Measurements from ENCODE around the gene SCAI.
"Not testable (repeated sequence)": the region's sequence is repeated elsewhere in the genome, so short reads cannot be mapped to it uniquely, and the experiment has no call there.

SCAI gene

GRCh38 chr9:125106285-125106893 is 36.9 kb downstream of the SCAI start:
- DNase-seq (ENCODE audit: low read depth, low spot score) = no peak

GRCh38 chr9:125103770-125104460 is 39.4 kb downstream of the SCAI start:
- no peak for DNase-seq (ENCODE audit: low read depth, low spot score)

- no peak for DNase-seq (ENCODE audit: low read depth, low spot score)
Measured at GRCh38 chr9:125103021-125103420, 40.3 kb downstream of the SCAI start.

GRCh38 chr9:125100822-125101221 is 42.5 kb downstream of the SCAI start:
- DNase-seq (ENCODE audit: low read depth, low spot score) = no peak

GRCh38 chr9:125099816-125100215 is 43.5 kb downstream of the SCAI start:
- DNase-seq (ENCODE audit: low read depth, low spot score) = no peak

GRCh38 chr9:125095821-125096443 is 47.4 kb downstream of the SCAI start:
- DNase-seq (ENCODE audit: low read depth, low spot score) = no peak

GRCh38 chr9:125091121-125091520 is 52.2 kb downstream of the SCAI start:
- no peak for DNase-seq (ENCODE audit: low read depth, low spot score)

GRCh38 chr9:125089331-125089730 is 54.0 kb downstream of the SCAI start:
- no peak for DNase-seq (ENCODE audit: low read depth, low spot score)

- DNase-seq (ENCODE audit: low read depth, low spot score) = no peak
Measured at GRCh38 chr9:125088752-125089151, 54.6 kb downstream of the SCAI start.

- DNase-seq (ENCODE audit: low read depth, low spot score) = no peak
Measured at GRCh38 chr9:125085703-125086477, 57.4 kb downstream of the SCAI start.

GRCh38 chr9:125082197-125082596 is 61.1 kb downstream of the SCAI start:
- DNase-seq (ENCODE audit: low read depth, low spot score) = not testable (repeated sequence)

- DNase-seq (ENCODE audit: low read depth, low spot score) = not testable (repeated sequence)
Measured at GRCh38 chr9:125080797-125081196, 62.5 kb downstream of the SCAI start.

- DNase-seq (ENCODE audit: low read depth, low spot score) = no peak
Measured at GRCh38 chr9:125079931-125080330, 63.4 kb downstream of the SCAI start.

- DNase-seq (ENCODE audit: low read depth, low spot score) = no peak
Measured at GRCh38 chr9:125075997-125076396, 67.3 kb downstream of the SCAI start.

- no peak for DNase-seq (ENCODE audit: low read depth, low spot score)
Measured at GRCh38 chr9:125074976-125075375, 68.4 kb downstream of the SCAI start.

- DNase-seq (ENCODE audit: low read depth, low spot score) = no peak
Measured at GRCh38 chr9:125066839-125067619, 76.3 kb downstream of the SCAI start.

GRCh38 chr9:125061391-125061790 is 81.9 kb downstream of the SCAI start:
- no peak for DNase-seq (ENCODE audit: low read depth, low spot score)

GRCh38 chr9:125049212-125050049 is 93.9 kb downstream of the SCAI start:
- no peak for DNase-seq (ENCODE audit: low read depth, low spot score)

GRCh38 chr9:125043631-125044030 is 99.7 kb downstream of the SCAI start:
- no peak for DNase-seq (ENCODE audit: low read depth, low spot score)

GRCh38 chr9:125043148-125043547 is 100.2 kb downstream of the SCAI start:
- DNase-seq (ENCODE audit: low read depth, low spot score) = no peak

- no peak for DNase-seq (ENCODE audit: low read depth, low spot score)
Measured at GRCh38 chr9:125038166-125038565, 105.2 kb downstream of the SCAI start.
